PC-3 (cell line): ENCODE data around the gene OR13J1. TPM values are rescaled to one million over a fixed set of nuclear protein-coding genes. Genes with fewer than 3 reads are reported as not detected.

ENCODE experiments used
- ATAC-seq: fragments of 200-7000 bp; cut with Tn5 transposase; 2 replicates; pipeline ENCODE4 v1.9.1; 2020; ENCODE audit warnings: mild to moderate bottlenecking, moderate library complexity
- BruUV-seq: library from RNA; stranded (reverse); fragments of 400-500 nt; replicated peaks from 2 replicates; lab custom pipeline; 2021; lab: Mats Ljungman, UMichigan
- CTCF ChIA-PET: fragments of 300-600 bp; sonication (Branson Sonifier 250); formaldehyde crosslinking; loops from one replicate; lab custom pipeline; 2022; ENCODE audit warnings: antibody characterized with exemption; lab: Charles Lee
- POLR2A ChIA-PET: fragments of 300-600 bp; sonication (Branson Sonifier 250); formaldehyde crosslinking; loops from one replicate; lab custom pipeline; 2022; ENCODE audit warnings: antibody characterized with exemption; ENCODE audit not compliant: unreplicated experiment; lab: Charles Lee
- DNase-seq: peaks from one replicate; pipeline ENCODE4 v3.0.0-alpha.2; 2015
- H2AFZ ChIP-seq: fragments of 300-600 bp; sonication (generic); 2 replicates; pipeline ENCODE4 v1.6.0; 2016; ENCODE audit warnings: antibody characterized with exemption, low read length
- H3F3A ChIP-seq: fragments of 300-600 bp; sonication (generic); one replicate; pipeline ENCODE4 v1.6.0; 2017; ENCODE audit warnings: antibody characterized with exemption, low read length, control low read depth, mild to moderate bottlenecking; ENCODE audit not compliant: unreplicated experiment
- H3K27ac ChIP-seq: fragments of 300-600 bp; sonication (generic); 2 replicates; pipeline ENCODE4 v1.5.1; 2016; ENCODE audit warnings: mild to moderate bottlenecking, low read length
- H3K27me3 ChIP-seq: fragments of 300-600 bp; sonication (generic); 2 replicates; pipeline ENCODE4 v1.6.1; 2016; ENCODE audit warnings: low read length, mixed read lengths
- H3K36me3 ChIP-seq: fragments of 300-600 bp; sonication (generic); 2 replicates; pipeline ENCODE4 v1.6.1; 2016; ENCODE audit warnings: low read depth, mixed run types, low read length, mixed read lengths
- H3K4me1 ChIP-seq: fragments of 300-600 bp; sonication (generic); 2 replicates; pipeline ENCODE4 v1.5.1; 2016; ENCODE audit warnings: low read length; ENCODE audit not compliant: insufficient read depth
- H3K4me2 ChIP-seq: fragments of 300-600 bp; sonication (generic); 2 replicates; pipeline ENCODE4 v1.6.0; 2016; ENCODE audit warnings: low read length
- H3K4me3 ChIP-seq: fragments of 300-600 bp; sonication (generic); 2 replicates; pipeline ENCODE4 v1.5.1; 2016; ENCODE audit warnings: mild to moderate bottlenecking, low read length, mixed read lengths
- H3K79me2 ChIP-seq: fragments of 300-600 bp; sonication (generic); 2 replicates; pipeline ENCODE4 v1.6.1; 2017; ENCODE audit warnings: low read length, mixed read lengths
- H3K9ac ChIP-seq: fragments of 300-600 bp; sonication (generic); 2 replicates; pipeline ENCODE4 v1.6.0; 2016; ENCODE audit warnings: mild to moderate bottlenecking, low read length
- H3K9me2 ChIP-seq: fragments of 300-600 bp; sonication (generic); replicated peaks from 2 replicates; pipeline ENCODE4 v1.6.1; 2016; ENCODE audit warnings: mixed run types, low read length, mixed read lengths
- H3K9me3 ChIP-seq: fragments of 300-600 bp; sonication (generic); 2 replicates; pipeline ENCODE4 v1.6.1; 2016; ENCODE audit warnings: low read length, mixed read lengths
- H4K20me1 ChIP-seq: fragments of 300-600 bp; sonication (generic); 2 replicates; pipeline ENCODE4 v1.6.1; 2016; ENCODE audit warnings: low read length, mixed read lengths
- CTCF ChIP-seq: fragments of 300-600 bp; sonication (generic); conservative IDR thresholded peaks from 2 replicates; pipeline ENCODE4 v1.5.1; 2017; ENCODE audit warnings: antibody characterized with exemption, low read depth, mild to moderate bottlenecking, low read length
- EZH2 ChIP-seq: fragments of 300-600 bp; sonication (generic); IDR thresholded peaks from one replicate; pipeline ENCODE4 v1.6.1; 2017; ENCODE audit warnings: antibody characterized with exemption, mild to moderate bottlenecking, low read length; ENCODE audit not compliant: unreplicated experiment
- EZH2phosphoT487 ChIP-seq: fragments of 300-600 bp; sonication (generic); IDR thresholded peaks from 2 replicates; pipeline ENCODE4 v1.6.1; 2018; ENCODE audit warnings: mild to moderate bottlenecking, antibody characterized with exemption, low read length, borderline replicate concordance
- intact Hi-C: fragments of 100-400 bp; cut with micrococcal nuclease; formaldehyde crosslinking; loops from 2 replicates; pipeline ENCODE4 v1.9.0; 2023
- total RNA-seq: library from RNA; depleted of rRNA; stranded (reverse); fragments of >200 nt; gene quantifications from 2 replicates; pipeline ENCODE4 v1.2.3, GENCODE V29; 2014

OR13J1 gene
- total RNA-seq, 1 experiment from 2014 or later: not detected

- Histone ChIP-seq H4K20me1 (no peaks in the 10 kb centered on the region), H3K9me2 (no peaks in the 10 kb centered on the region), H3F3A (no peaks in the 10 kb centered on the region), H3K27ac (no peak overlapping the region), H3K79me2 (no peaks in the 10 kb centered on the region), H3K4me1 (no peaks in the 10 kb centered on the region), H3K4me2 (no peak overlapping the region), H3K4me3 (no peak overlapping the region), H3K9me3 (no peaks in the 10 kb centered on the region), H3K36me3 (no peaks in the 10 kb centered on the region), H3K27me3 (no peaks in the 10 kb centered on the region), H3K9ac (no peak overlapping the region), H2AFZ (no peak overlapping the region)
- DNase-seq (peak; percentile 74), ATAC-seq (peak; percentile 73)
- intact Hi-C loops: loop anchor here (1.0 kb wide), 2 partner anchors 56 to 92 kb away; no protein-coding TSS in a partner anchor
- CTCF ChIA-PET: interaction anchor here (0.6 to 1.6 kb wide), 9 partner anchors 13 to 328 kb away, joined by 3 to 29 read pairs (median 3); partner anchors contain the start of genes FAM221B and TMEM8B
- no TSS peak for BruUV-seq
- TF ChIP-seq CTCF (peak; percentile 92), EZH2phosphoT487 (no peak)
- POLR2A ChIA-PET: interaction anchor here (0.5 kb wide), 1 partner anchor 92 kb away, joined by 3 read pairs; no protein-coding TSS in a partner anchor
These were observed 12.2 kb upstream of the OR13J1 start for GRCh38 chr9:35882263-35882848.

DNA sequence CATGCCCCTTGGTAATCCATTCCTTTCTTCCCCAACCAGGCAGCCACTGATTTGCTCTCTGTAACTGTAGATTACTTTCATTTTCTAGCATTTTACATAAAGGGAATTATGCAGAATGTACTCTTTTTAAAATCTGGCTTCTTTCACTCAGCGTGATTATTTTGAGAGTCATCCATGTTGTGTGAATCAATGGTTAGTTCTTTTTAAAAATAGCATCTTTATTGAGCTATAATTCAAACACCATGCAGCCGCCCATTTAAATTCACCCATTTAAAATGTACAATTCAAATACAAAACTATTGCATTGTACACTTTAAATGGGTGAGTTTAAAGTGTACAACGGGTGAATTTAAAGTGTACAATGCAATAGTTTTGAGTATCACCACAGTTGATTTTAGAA lies 2.3 kb upstream of the OR13J1 start:
- Histone ChIP-seq H2AFZ (no peak overlapping the region), H3K36me3 (no peaks in the 10 kb centered on the region), H3K27ac (no peak overlapping the region), H3K4me3 (no peak overlapping the region), H3K27me3 (no peaks in the 10 kb centered on the region), H3K4me2 (no peak overlapping the region), H3K9me2 (no peaks in the 10 kb centered on the region), H3K9ac (no peak overlapping the region), H3K4me1 (peaks cover 9% of the 10 kb centered on the region), H3K9me3 (no peaks in the 10 kb centered on the region), H4K20me1 (no peaks in the 10 kb centered on the region), H3F3A (no peaks in the 10 kb centered on the region), H3K79me2 (no peaks in the 10 kb centered on the region)
- ChIA-PET POLR2A (interaction anchor here (0.6 kb wide), 1 partner anchor 101 kb away, joined by 3 read pairs; no protein-coding TSS in a partner anchor), CTCF (interaction anchor here (0.8 kb wide), 1 partner anchor 46 kb away, joined by 3 read pairs; no protein-coding TSS in a partner anchor)
- no TSS peak for BruUV-seq
- intact Hi-C loops: no loop called here
- no peak for TF ChIP-seq EZH2phosphoT487
- TF ChIP-seq CTCF: no peak
- TF ChIP-seq EZH2: no peak
- ATAC-seq: no peak
- no peak for DNase-seq

DNA sequence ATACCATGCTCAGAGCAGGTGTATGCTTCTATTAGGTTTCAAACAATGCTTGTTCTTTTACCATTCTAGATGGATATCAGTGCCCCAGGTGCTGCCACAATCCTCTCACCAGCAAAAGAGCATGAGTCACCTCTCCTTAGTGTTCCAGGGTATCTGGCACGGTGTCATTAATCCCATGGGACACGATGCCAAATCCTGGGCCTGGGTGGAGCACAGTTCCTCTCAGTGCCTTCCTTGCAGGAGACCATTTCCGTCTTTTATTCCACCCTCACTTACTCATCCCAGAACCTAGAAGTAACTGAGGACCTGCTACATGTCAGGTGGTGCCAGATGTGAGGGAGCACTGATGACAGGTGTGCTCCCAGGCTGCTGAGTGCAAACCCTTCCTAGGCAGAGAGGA lies 1.3 kb upstream of the OR13J1 start:
- ChIA-PET POLR2A (no interaction called here), CTCF (no interaction called here)
- H3K27ac ChIP-seq: no peak overlapping the region
- no peaks in the 10 kb centered on the region for H3K36me3 ChIP-seq
- no peak overlapping the region for H3K4me2 ChIP-seq
- H3K79me2 ChIP-seq: no peaks in the 10 kb centered on the region
- H2AFZ ChIP-seq: no peak overlapping the region
- H4K20me1 ChIP-seq: no peaks in the 10 kb centered on the region
- H3K27me3 ChIP-seq: no peaks in the 10 kb centered on the region
- H3K4me3 ChIP-seq: no peak overlapping the region
- intact Hi-C loops: no loop called here
- H3K9me3 ChIP-seq: no peaks in the 10 kb centered on the region
- DNase-seq (peak; percentile 93), ATAC-seq (peak; percentile 99)
- H3K9me2 ChIP-seq: no peaks in the 10 kb centered on the region
- peaks cover 9% of the 10 kb centered on the region for H3K4me1 ChIP-seq
- TF ChIP-seq EZH2 (no peak), CTCF (no peak), EZH2phosphoT487 (no peak)
- H3K9ac ChIP-seq: no peak overlapping the region
- H3F3A ChIP-seq: no peaks in the 10 kb centered on the region
- BruUV-seq: no TSS peak
